Esophagus mucosa (tissue), 1 donor: ENCODE measurements around the gene DPAGT1. TPM values are rescaled to one million over a fixed set of nuclear protein-coding genes. Genes with fewer than 3 reads are reported as not detected.
"Not testable (repeated sequence)": the region's sequence is repeated elsewhere in the genome, so short reads cannot be mapped to it uniquely, and the experiment has no call there.

Experiments
- ATAC-seq: fragments of 200-7000 bp; cut with Tn5 transposase; one replicate; pipeline ENCODE4 v1.9.1; 2020
- total RNA-seq: library from RNA; stranded (reverse); gene quantifications from one replicate; pipeline ENCODE4 v1.2.4, GENCODE V29; 2023
- donor health status: DM: yes; HTN: yes; CAD: no.

DPAGT1 gene
- total RNA-seq, 1 donor from 2014 or later = 36.3 TPM

DNA sequence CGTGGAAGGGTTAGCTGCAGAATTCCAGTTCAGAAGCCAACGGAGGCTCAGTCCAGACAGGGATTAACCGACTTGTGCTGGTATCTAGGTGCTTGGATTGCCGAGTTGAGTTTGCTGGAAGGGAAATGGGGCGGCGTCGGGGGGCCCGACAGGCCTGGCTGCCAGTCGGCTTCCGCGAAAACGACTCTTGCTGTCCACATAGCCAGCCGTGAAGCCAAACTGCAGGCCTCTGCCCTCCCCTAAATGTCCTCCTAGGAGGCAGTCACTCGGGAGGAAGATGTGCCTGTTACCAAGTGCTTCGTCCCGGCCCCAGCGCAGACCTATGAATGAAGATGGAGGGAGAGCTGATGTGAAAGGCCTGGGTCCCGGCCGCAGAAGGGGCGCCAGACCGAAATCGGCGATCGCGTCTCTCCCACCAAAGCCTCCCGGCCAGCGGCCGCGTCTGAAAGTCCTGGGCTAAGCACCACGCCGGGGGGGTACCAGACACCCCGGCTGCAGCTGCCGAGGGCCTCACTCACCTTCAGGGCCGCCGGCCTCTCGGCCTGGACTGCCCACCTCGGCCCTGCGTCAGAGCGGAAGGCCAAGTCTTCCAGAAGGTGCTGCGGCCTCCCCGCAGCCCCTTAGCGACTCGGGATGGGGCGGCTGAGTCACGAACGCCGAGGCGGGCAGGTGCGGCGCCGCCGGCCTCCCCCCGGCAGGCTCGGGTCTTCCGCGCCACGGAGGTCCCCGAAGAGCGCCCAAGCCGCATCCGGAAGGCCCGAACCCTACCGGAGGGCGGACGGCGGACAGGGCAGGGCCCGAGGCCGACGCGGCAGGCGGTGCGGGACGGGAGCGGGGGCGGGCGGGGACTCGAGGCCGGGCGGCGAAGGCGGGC lies 7.5 kb downstream of the DPAGT1 start:
- ATAC-seq = peak; percentile 17

DNA sequence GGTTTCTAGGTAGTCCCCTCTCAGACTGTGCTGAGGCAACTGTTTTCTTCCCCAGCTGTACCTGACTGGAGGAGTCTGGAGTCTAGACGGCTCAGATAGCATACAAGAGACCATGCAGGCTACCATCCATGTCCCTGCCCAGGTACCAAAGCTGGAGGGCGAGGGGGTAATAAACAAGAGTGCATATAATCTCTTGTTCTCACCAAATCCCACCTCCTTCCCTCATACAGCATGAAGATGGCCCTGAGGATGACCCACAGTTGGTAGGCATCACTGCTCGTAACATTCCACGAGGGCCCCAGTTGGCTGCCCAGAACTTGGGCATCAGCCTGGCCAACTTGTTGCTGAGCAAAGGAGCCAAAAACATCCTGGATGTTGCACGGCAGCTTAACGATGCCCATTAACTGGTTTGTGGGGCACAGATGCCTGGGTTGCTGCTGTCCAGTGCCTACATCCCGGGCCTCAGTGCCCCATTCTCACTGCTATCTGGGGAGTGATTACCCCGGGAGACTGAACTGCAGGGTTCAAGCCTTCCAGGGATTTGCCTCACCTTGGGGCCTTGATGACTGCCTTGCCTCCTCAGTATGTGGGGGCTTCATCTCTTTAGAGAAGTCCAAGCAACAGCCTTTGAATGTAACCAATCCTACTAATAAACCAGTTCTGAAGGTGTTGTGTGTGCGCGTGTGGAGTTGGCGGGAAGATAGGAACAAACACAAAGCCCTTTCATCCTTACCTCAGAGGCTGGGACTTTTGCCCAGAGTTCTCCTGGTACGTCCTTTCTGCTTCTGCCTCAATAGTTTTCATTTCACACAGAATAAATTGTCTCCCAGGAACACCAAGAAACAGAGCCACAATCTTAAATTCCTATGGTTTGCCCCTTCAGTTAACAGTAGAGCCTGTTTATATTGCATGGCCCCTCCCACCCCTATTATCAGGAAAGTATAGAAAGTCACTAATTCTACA lies 8.5 kb downstream of the DPAGT1 start:
- ATAC-seq = no peak

DNA sequence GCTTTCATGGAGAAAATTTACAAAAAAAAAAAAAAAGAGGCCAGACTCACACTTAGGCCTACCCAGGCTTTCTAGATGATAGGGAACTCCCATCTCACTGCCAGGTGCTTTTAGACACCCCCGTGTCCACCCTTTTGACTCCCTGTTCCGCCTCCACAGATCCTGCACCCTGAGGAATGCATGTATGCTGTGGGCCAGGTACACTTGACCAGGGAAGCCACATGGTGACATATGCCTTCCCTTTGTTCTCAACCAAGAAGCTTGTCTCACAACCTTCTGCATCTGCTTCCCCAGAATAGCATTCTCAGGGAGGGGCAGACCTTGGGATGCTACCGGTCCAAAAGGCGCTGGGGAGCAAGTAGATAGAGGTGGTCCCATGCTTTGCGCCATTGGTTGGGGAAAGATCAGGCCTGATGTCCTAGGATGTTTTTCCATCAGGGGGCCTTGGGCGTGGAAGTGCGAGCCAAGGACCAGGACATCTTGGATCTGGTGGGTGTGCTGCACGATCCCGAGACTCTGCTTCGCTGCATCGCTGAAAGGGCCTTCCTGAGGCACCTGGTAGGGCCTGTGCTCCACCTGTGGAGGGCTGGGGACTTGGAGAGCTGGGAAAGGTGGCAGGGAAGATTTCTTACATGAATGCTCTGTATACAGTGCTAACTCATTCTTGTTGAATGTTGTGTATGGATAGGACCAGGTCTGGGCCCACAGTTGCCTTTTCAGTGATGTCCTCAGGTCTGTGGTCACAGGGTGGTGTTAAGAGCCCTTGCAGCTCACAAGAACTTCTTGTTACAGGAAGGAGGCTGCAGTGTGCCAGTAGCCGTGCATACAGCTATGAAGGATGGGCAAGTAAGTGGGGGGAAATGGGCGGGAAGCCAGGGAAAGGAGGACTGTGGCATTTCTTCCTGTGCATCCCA lies 9.4 kb downstream of the DPAGT1 start:
- ATAC-seq = no peak

DNA sequence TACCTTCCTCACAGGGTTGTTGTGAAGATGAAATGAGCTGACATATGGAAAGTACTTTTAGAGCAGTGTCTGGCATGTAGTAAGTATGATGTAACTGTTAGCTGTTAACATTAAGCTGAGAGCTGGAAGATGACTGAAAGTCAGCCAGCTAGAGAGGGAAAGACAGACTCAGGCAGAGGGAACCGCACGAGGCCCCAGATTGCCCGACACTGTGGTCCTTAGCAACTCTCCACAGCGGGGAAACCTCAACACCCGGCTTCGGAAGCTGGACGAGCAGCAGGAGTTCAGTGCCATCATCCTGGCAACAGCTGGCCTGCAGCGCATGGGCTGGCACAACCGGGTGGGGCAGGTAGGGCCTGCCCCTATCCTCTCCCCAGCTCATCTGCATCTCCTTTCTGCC lies 10.5 kb downstream of the DPAGT1 start:
- no peak for ATAC-seq

DNA sequence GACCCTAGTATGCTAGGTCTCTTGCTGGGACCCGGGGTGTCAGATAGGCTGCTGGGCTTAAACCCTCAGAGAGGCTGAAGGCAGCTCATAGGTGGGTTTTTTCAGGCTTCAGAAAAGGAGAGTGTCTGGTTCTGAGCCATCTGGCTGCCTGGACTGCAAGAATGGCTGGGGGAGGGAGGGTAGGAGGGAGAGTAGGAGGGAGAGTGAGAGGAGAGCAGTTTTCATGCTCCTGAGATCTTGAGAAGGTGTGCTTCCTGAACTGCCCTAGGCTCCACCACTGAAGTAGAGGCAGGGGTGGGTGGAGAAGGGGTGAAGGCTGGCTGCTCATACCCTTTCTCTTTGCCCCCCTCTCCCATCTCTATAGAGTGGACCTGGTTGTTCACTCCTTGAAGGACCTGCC lies 12.3 kb downstream of the DPAGT1 start:
- ATAC-seq = no peak

DNA sequence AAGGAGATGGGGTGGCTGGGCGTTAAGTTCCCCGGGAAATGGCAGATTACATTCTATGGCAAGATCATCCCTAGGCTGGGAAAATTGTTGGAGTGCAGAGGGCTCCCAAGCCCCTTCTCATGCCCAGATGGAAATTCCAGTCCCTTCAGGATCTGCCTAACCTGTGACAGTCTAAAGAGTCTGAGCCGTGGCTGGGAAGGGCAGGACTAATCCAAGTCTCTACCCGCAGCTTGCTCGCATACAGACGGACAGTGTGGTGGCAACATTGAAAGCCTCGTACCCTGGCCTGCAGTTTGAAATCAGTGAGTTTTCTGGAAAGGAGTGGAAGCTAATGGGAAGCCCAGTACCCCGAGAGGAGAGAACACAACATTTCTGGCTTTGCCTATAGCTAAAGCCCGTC lies 13.2 kb downstream of the DPAGT1 start:
- ATAC-seq = no peak

DNA sequence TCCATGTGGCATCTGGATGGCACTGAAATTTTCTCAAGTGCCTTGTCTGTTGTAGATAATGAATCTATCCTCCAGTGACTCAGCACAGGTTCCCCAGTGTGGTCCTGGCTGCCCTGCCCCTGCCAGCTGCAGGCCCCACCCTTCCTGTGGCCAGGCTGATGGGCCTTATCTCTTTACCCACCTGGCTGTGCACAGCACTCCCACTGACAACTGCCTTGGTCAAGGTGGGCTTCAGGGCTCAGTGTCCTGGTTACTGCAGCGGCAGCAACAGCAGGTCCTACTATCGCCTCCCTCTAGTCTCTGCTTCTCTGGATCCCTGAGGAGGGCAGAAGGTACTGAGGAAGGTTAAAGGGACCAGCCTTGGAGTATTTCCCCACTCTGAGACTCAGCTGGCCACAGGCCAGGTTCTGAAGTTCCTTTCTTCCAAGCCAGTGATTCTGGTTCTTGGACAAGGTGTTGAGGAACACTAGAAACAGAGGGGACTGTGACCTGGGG lies 13.9 kb downstream of the DPAGT1 start:
- no peak for ATAC-seq

DNA sequence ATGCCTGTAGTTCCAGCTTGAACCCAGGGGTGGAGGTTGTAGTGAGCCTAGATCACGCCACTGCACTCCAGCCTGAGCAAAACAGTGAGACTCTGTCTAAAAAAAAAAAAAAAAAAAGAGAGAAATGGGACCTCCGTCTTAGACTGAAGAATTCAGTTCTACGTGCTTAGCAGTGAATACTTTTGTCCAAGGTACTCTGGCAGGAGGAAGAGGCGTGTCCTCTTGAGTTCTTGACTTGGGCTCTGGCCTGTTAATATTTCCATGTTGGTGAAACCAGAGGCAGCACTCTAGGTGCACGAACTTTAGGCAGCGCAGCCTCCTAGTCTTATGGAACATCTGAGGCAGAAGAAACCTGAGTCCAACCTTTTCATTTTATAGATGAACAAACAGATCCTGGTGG lies 14.5 kb downstream of the DPAGT1 start:
- no peak for ATAC-seq

DNA sequence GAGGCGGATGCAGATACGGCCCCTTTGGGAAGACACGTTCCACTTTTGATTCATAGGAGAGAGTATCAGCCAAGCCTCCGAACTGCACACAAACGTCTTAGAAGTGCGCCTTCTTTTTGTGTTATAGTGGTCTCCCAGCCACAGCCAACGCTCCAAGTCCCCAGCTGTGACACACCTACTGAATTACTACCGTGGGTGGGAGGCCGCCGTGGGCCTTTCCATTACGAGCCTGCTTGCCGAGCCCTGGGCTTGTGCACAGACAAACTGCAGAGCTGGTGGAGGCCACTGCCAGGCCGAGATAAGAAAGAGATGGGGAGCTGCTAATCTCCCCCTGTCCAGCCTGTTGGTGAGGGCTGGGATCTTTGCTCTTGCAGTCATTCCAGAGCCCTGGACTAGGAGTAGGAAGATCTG lies 16.2 kb downstream of the DPAGT1 start:
- no peak for ATAC-seq

DNA sequence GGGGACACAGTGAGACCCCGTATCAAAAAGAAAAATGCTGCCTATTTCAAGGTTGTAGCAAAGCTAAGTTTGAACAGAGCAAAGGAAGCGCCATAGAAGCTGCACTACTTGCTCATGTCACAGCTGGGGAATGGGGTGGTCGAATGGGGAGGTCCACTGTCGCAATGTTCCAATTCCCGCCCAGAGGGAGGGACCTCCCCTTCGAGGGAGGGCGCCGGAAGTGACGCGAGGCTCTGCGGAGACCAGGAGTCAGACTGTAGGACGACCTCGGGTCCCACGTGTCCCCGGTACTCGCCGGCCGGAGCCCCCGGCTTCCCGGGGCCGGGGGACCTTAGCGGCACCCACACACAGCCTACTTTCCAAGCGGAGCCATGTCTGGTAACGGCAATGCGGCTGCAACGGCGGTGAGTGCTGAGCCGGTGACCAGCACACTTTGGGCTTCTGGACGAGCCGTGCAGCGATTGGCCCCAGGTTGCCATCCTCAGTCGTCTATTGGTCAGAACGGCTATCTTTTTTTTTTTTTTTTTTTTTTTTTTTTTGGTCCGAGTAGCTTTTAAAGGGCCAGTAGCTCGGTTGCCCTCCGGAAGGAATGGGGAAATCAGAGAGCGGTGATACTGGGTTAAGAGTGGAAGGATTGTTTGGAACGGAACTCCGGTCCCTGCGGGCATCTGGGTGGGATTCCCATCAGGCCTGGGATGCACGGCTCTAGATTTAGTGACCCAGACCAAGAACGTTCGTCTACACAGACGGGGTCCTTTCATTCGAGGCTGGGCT lies 16.8 kb downstream of the DPAGT1 start, which contains the start of gene HMBS:
Gene HMBS, plus strand, starts transcription at position 219 of the 774 bp plus-strand sequence. Its CDS starts 153 bp downstream, at position 372.
- peak; percentile 95 for ATAC-seq

DNA sequence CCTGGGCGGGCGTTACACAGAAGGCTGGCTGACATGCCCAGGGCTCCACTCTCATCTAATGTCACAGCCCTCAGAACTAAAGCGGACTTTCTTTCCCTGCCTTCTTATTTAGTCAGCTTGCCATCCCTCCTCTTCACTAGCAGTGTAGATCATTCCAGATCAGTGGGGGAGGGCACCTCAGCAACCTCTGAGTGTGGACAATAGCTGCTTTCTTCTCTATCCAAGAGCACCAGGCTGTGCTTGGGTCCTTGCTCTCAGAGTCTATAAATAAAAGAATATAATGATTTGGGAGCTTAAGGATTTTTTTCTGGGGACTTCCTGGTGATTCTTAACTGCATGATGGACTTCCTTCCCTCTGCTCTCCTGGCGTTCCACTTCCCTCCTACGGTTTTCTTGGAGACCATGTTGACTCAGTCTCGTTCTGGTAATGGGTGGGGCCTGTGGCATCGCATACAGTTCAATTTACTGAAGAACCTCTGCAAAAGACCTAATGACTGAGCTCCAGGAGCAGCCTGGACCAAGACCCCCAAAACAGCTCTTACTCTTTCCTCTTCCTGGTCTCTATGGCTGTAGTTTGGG lies 19.9 kb downstream of the DPAGT1 start:
- ATAC-seq = no peak

DNA sequence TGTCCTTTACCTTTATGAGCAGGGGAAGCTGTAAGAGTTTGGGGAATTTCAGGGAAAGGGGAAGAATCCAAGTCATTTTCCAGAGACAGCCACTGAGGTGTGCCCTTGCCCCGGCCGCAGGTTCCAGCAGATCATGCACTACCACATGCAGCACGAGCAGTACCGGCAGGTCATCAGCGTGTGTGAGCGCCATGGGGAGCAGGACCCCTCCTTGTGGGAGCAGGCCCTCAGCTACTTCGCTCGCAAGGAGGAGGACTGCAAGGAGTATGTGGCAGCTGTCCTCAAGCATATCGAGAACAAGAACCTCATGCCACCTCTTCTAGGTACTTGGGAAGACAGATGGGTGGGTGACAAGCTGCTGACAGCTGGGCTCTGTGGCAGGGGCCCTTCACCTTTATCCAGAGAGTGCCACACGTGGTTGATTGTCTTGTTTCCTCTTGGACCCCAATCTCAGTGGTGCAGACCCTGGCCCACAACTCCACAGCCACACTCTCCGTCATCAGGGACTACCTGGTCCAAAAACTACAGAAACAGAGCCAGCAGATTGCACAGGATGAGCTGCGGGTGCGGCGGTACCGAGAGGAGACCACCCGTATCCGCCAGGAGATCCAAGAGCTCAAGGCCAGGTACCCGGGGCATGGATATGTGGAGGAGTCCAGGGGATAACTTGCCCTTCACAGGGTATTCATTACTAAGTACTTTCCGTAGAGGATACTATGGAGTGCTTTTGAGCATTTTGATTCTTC lies 22.8 kb downstream of the DPAGT1 start:
- no peak for ATAC-seq

DNA sequence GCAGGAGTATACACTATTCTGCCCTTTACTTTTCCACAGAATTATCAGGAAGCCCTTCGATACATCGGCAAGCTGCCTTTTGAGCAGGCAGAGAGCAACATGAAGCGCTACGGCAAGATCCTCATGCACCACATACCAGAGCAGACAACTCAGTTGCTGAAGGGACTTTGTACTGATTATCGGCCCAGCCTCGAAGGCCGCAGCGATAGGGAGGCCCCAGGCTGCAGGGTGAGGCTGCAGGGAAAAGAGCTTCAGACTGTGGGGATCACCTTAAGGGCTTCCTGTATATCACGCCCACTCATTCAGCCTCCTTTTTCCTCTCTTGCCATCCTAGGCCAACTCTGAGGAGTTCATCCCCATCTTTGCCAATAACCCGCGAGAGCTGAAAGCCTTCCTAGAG lies 23.8 kb downstream of the DPAGT1 start:
- no peak for ATAC-seq

DNA sequence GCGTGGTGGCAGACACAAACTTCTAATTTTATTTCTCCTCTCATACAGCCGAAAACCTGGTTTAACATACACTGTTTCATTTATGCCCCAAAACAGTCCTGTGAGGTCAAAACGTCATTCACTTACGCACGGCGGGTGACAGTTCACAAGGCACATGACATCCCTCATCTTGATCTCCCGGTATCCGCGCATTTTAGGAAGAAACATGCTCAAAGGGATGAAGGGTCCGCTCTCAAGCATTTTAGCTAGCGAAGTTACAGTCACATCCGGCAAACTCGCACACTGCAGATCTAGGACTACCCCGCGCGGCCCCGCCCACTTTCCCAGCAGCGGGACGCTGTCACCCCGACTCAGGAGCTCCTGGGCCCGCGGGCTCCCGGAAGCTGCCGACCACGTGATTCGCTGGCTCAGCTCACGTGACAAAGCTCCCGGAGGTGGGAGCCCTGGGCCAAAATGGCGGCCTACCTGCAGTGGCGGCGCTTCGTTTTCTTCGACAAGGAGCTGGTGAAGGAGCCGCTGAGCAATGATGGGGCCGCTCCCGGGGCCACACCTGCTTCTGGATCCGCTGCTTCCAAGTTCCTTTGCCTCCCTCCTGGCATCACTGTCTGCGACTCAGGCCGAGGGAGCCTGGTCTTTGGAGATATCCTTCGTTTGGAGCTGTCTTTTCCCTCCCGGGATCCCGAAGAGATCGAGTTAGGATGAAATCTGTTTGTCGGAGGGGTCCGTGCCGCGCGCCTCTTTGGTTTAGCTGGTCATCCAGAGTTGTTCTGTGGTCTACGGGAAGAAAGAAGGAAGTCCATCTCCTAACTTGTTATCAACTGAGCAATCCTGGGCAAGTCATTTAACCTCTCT lies 34.1 kb downstream of the DPAGT1 start, which contains the start of gene VPS11:
Gene VPS11, plus strand, starts transcription at position 448 of the 852 bp plus-strand sequence. Its CDS starts 6 bp downstream, at position 454.
- ATAC-seq = peak; percentile 99

DNA sequence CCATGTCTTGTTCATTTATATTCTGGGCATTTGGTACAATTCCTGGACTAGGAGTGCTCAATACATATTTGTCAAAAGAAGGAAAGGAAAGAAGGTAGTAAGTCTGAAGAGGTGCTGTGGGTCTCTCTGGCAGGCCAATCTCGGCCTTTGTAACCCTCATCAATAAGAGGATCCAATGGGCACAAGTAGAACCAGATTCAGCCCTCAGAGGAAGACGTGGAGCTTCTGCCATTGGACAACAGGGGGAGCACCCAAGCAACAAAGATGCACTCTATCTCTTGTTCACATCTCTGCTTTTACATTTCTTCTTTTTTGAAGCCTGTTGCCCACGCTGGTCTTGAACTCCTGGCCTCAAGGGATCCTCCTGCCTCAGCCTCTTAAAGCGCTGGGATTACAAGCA lies 36.3 kb downstream of the DPAGT1 start:
- no peak for ATAC-seq

DNA sequence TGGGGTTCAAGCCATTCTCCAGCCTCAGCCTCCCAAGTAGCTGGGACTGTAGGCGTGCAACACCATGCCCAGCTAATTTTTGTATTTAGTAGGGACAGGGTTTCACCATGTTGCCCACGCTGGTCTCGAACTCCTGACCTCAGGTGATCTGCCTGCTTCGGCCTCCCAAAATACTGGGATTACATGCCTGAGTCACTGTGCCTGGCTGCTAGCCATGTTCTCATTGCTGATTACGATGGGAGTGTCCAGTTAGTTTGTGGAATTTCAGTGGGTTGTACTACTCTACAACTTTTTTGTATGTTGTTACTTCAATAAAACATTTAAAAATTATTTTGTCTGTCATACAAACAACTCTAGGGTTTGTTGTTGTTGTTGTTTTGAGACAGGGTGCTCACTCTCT lies 38.9 kb downstream of the DPAGT1 start:
- no peak for ATAC-seq

DNA sequence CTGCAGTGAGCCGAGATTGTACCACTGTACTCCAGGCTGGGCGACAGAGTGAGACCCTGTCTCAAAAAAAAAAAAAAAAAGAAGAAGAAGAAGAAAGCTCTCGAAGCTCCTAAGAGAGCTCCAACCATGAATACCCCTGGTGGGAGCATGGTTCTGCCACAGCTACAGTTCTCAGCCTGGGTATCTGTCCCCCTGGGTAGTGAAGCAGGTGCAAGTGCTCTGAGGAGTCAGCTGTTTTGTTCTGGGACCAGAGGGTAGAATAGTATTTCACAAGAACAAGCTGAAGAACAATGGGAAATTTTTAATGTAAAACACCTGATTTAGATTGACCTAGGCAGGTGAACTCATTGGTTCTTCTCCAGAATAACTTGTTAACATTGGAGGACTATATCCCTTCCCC lies 40.4 kb downstream of the DPAGT1 start:
- no peak for ATAC-seq

DNA sequence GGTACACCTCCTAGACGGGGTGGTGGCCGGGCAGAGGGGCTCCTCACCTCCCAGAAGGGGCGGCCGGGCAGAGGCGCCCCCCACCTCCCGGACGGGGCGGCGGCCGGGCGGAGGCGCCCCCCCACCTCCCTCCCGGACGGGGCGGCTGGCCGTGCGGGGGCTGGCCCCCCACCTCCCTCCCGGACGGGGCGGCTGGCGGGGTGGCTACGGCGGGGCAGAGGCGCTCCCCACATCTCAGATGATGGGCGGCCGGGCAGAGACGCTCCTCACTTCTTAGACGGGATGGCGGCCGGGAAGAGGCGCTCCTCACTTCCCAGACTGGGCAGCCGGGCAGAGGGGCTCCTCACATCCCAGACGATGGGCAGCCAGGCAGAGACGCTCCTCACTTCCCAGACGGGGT lies 42.5 kb downstream of the DPAGT1 start:
- ATAC-seq = not testable (repeated sequence)
